PC-9 (cell line): ENCODE results near the gene TRIM36. TPM values are rescaled to one million over a fixed set of nuclear protein-coding genes. Genes with fewer than 3 reads are reported as not detected.

ENCODE experiments used
- BruUV-seq: library from RNA; stranded (reverse); fragments of 400-500 nt; replicated peaks from 2 replicates; lab custom pipeline; 2021; lab: Mats Ljungman, UMichigan
- CTCF ChIA-PET: fragments of 300-600 bp; sonication (Branson Sonifier 250); formaldehyde crosslinking; loops from one replicate; lab custom pipeline; 2022; ENCODE audit warnings: antibody characterized with exemption; lab: Charles Lee
- POLR2A ChIA-PET: fragments of 300-600 bp; sonication (Branson Sonifier 250); formaldehyde crosslinking; loops from one replicate; lab custom pipeline; 2022; ENCODE audit warnings: antibody characterized with exemption; ENCODE audit not compliant: unreplicated experiment; lab: Charles Lee
- DNase-seq, 2 experiments: peaks; one replicate each; pipeline versions ENCODE4 v3.0.0 to v3.0.0-alpha.2; 2015 to 2022; ENCODE audit warnings: mixed read lengths in 1 of 2
- H2AFZ ChIP-seq: fragments of 200-600 bp; sonication (generic); 2 replicates; pipeline ENCODE4 v1.8.1; 2017; ENCODE audit warnings: antibody characterized with exemption
- H3F3A ChIP-seq: fragments of 200-600 bp; sonication (generic); 2 replicates; pipeline ENCODE4 v1.8.1; 2017; ENCODE audit warnings: antibody characterized with exemption, mild to moderate bottlenecking, low read depth; ENCODE audit not compliant: insufficient read depth
- H3K27ac ChIP-seq: fragments of 200-600 bp; sonication (generic); 2 replicates; pipeline ENCODE4 v1.6.1; 2016; ENCODE audit warnings: mixed run types
- H3K27me3 ChIP-seq: fragments of 200-600 bp; sonication (generic); 2 replicates; pipeline ENCODE4 v1.6.1; 2016; ENCODE audit warnings: low read depth, mixed run types; ENCODE audit not compliant: insufficient read depth
- H3K36me3 ChIP-seq: fragments of 200-600 bp; sonication (generic); 2 replicates; pipeline ENCODE4 v1.6.1; 2016; ENCODE audit warnings: low read depth, mixed run types
- H3K4me1 ChIP-seq: fragments of 200-600 bp; sonication (generic); replicated peaks from 2 replicates; pipeline ENCODE4 v1.6.1; 2016; ENCODE audit warnings: mixed run types; ENCODE audit not compliant: insufficient read depth
- H3K4me2 ChIP-seq: fragments of 200-600 bp; sonication (generic); 2 replicates; pipeline ENCODE4 v1.6.1; 2017; ENCODE audit warnings: mixed run types
- H3K4me3 ChIP-seq: fragments of 200-600 bp; sonication (generic); 2 replicates; pipeline ENCODE4 v1.6.1; 2016; ENCODE audit warnings: mixed run types
- H3K79me2 ChIP-seq: fragments of 200-600 bp; sonication (generic); 2 replicates; pipeline ENCODE4 v1.6.1; 2017; ENCODE audit warnings: low read depth, mixed run types
- H3K9me2 ChIP-seq: fragments of 200-600 bp; sonication (generic); 2 replicates; pipeline ENCODE4 v1.8.1; 2017; ENCODE audit warnings: mild to moderate bottlenecking; ENCODE audit not compliant: insufficient read depth
- H3K9me3 ChIP-seq: fragments of 200-600 bp; sonication (generic); 2 replicates; pipeline ENCODE4 v1.8.1; 2016; ENCODE audit warnings: low read depth; ENCODE audit not compliant: insufficient read depth
- H4K20me1 ChIP-seq: fragments of 200-600 bp; sonication (generic); 2 replicates; pipeline ENCODE4 v1.8.1; 2017; ENCODE audit not compliant: insufficient read depth
- CTCF ChIP-seq: fragments of 200-600 bp; sonication (generic); conservative IDR thresholded peaks from 2 replicates; pipeline ENCODE4 v1.6.1; 2017; ENCODE audit warnings: mixed run types, antibody characterized with exemption, mild to moderate bottlenecking, moderate library complexity
- EZH2 ChIP-seq: fragments of 200-600 bp; sonication (generic); IDR thresholded peaks from 2 replicates; pipeline ENCODE4 v1.8.0; 2017; ENCODE audit warnings: antibody characterized with exemption, low read depth
- intact Hi-C: fragments of 100-400 bp; cut with micrococcal nuclease; formaldehyde crosslinking; loops from one replicate; pipeline ENCODE4 v1.10.0; 2022; ENCODE audit not compliant: unreplicated experiment
- total RNA-seq: library from RNA; stranded (reverse); gene quantifications from 2 replicates; pipeline ENCODE4 v1.2.3, GENCODE V29; 2021

The TRIM36 gene
- total RNA-seq, 1 experiment from 2014 or later: 0.22 TPM

GRCh38 chr5:115202952-115203351 is 33.2 kb upstream of the TRIM36 start:
- Histone ChIP-seq H2AFZ (no peak overlapping the region), H3K4me3 (no peak overlapping the region), H3K9me2 (no peaks in the 10 kb centered on the region), H3K4me2 (no peak overlapping the region), H4K20me1 (no peaks in the 10 kb centered on the region), H3K4me1 (no peaks in the 10 kb centered on the region), H3K36me3 (no peaks in the 10 kb centered on the region), H3K9me3 (no peaks in the 10 kb centered on the region), H3K27me3 (no peaks in the 10 kb centered on the region), H3K27ac (no peak overlapping the region), H3F3A (no peaks in the 10 kb centered on the region), H3K79me2 (no peaks in the 10 kb centered on the region)
- intact Hi-C loops: no loop called here
- DNase-seq: no peak
- no TSS peak for BruUV-seq
- ChIA-PET POLR2A (no interaction called here), CTCF (no interaction called here)
- TF ChIP-seq EZH2 (no peak), CTCF (no peak)

GRCh38 chr5:115196161-115196560 is 26.5 kb upstream of the TRIM36 start:
- no peaks in the 10 kb centered on the region for H3K79me2 ChIP-seq
- POLR2A ChIA-PET: no interaction called here
- intact Hi-C loops: no loop called here
- H3K4me1 ChIP-seq: no peaks in the 10 kb centered on the region
- no peak overlapping the region for H3K4me3 ChIP-seq
- no TSS peak for BruUV-seq
- no peaks in the 10 kb centered on the region for H3K9me3 ChIP-seq
- no peaks in the 10 kb centered on the region for H3K27me3 ChIP-seq
- no peak for DNase-seq
- H3K4me2 ChIP-seq: no peak overlapping the region
- H4K20me1 ChIP-seq: no peaks in the 10 kb centered on the region
- CTCF ChIA-PET: no interaction called here
- H3K36me3 ChIP-seq: no peaks in the 10 kb centered on the region
- H2AFZ ChIP-seq: no peak overlapping the region
- H3F3A ChIP-seq: no peaks in the 10 kb centered on the region
- no peak overlapping the region for H3K27ac ChIP-seq
- H3K9me2 ChIP-seq: no peaks in the 10 kb centered on the region
- TF ChIP-seq CTCF (no peak), EZH2 (no peak)

DNA sequence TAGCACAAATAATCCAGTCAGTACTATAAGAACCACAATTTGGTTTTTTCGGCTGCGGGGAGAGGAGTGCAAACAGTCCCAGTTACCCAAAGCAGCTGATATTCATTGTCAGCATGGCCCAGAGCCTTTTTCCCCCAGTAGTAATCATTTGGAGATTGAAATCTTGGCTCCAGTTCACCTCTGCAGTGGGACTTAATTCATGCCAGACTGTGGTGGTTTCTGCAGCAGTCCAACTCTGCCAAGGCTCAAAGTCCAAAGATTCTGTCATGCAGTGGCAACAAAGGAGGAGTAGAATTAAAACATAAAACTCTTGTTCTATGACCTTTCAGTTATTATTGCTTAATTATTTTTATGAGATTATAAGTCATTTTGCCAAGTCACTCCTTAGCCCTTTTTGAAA is 25.0 kb upstream of the TRIM36 start:
- POLR2A ChIA-PET: no interaction called here
- Histone ChIP-seq H3F3A (no peaks in the 10 kb centered on the region), H2AFZ (no peak overlapping the region), H3K27me3 (no peaks in the 10 kb centered on the region), H3K9me2 (no peaks in the 10 kb centered on the region), H3K79me2 (no peaks in the 10 kb centered on the region), H3K4me1 (no peaks in the 10 kb centered on the region), H3K4me3 (no peak overlapping the region), H4K20me1 (no peaks in the 10 kb centered on the region), H3K4me2 (no peak overlapping the region), H3K9me3 (no peaks in the 10 kb centered on the region), H3K36me3 (no peaks in the 10 kb centered on the region), H3K27ac (no peak overlapping the region)
- CTCF ChIA-PET: no interaction called here
- no peak for TF ChIP-seq CTCF
- no peak for TF ChIP-seq EZH2
- no peak for DNase-seq
- intact Hi-C loops: no loop called here
- BruUV-seq: no TSS peak
